Cardiac septum (tissue), 1 donor: ENCODE results near the gene MED26. TPM values are rescaled to one million over a fixed set of nuclear protein-coding genes. Genes with fewer than 3 reads are reported as not detected.
"Not testable (repeated sequence)": the region's sequence is repeated elsewhere in the genome, so short reads cannot be mapped to it uniquely, and the experiment has no call there.

Source experiments
- DNase-seq: peaks from one replicate; pipeline ENCODE4 v3.0.0-alpha.2; 2020; ENCODE audit warnings: low spot score
- intact Hi-C: fragments of 100-400 bp; cut with DNase I; formaldehyde crosslinking; loops from one replicate; pipeline ENCODE4 v1.14.0; 2022
- total RNA-seq: library from RNA; stranded (reverse); fragmentation: NEBNext Ultra II Directional; extraction: Animal tissue kit (Norgen Biotek cat#: 25700); gene quantifications from one replicate; pipeline ENCODE4 v1.2.1, GENCODE V29; 2021
- donor health status: DM: no; HTN: no; CAD: no.

Gene MED26
- total RNA-seq, 1 donor from 2014 or later: 4.3 TPM

GRCh38 chr19:16651421-16652188 lies 23.6 kb upstream of the MED26 start:
- intact Hi-C loops, DNase-seq: not testable (repeated sequence)

- intact Hi-C loops: no loop called here
- no peak for DNase-seq
These were observed 22.8 kb upstream of the MED26 start for GRCh38 chr19:16650821-16651220.

GRCh38 chr19:16649734-16650133 lies 21.7 kb upstream of the MED26 start:
- no peak for DNase-seq
- intact Hi-C loops: no loop called here

- intact Hi-C loops: no loop called here
- no peak for DNase-seq
These were observed 17.1 kb upstream of the MED26 start for GRCh38 chr19:16645140-16645539.

- intact Hi-C loops: no loop called here
- DNase-seq: no peak
These were observed 13.7 kb upstream of the MED26 start for GRCh38 chr19:16641695-16642094.

- DNase-seq: no peak
- intact Hi-C loops: no loop called here
These were observed 12.9 kb upstream of the MED26 start for GRCh38 chr19:16640951-16641350.

GRCh38 chr19:16638666-16639065 lies 10.7 kb upstream of the MED26 start:
- intact Hi-C loops: no loop called here

GRCh38 chr19:16637535-16637934 lies 9.5 kb upstream of the MED26 start:
- DNase-seq: no peak

More at GRCh38 chr19:16638666-16639065, 10.7 kb upstream of the MED26 start:
- DNase-seq: no peak

GRCh38 chr19:16631465-16631864 lies 3.5 kb upstream of the MED26 start:
- intact Hi-C loops: no loop called here
- no peak for DNase-seq

More at GRCh38 chr19:16637535-16637934, 9.5 kb upstream of the MED26 start:
- intact Hi-C loops: no loop called here

- no peak for DNase-seq
- intact Hi-C loops: loop anchor here (1.0 to 5.0 kb wide), 3 partner anchors 42 to 87 kb away; partner anchors contain the start of genes CHERP and SLC35E1
These were observed 1.1 kb upstream of the MED26 start for GRCh38 chr19:16628984-16629691.

GRCh38 chr19:16627928-16628182 lies 149 bp downstream of the MED26 start:
- intact Hi-C loops: loop anchor here (1.0 to 5.0 kb wide), 3 partner anchors 41 to 86 kb away; partner anchors contain the start of genes CHERP and SLC35E1
- no peak for DNase-seq

- intact Hi-C loops: loop anchor here (5.0 kb wide), 1 partner anchor 40 kb away; no protein-coding TSS in a partner anchor
- no peak for DNase-seq
These were observed 644 bp downstream of the MED26 start for GRCh38 chr19:16627193-16627927.

- intact Hi-C loops: loop anchor here (5.0 kb wide), 1 partner anchor 39 kb away; no protein-coding TSS in a partner anchor
- DNase-seq: no peak
These were observed 1.2 kb downstream of the MED26 start for GRCh38 chr19:16626796-16627192.

GRCh38 chr19:16625163-16625958 lies 2.6 kb downstream of the MED26 start:
- intact Hi-C loops: loop anchor here (5.0 kb wide), 1 partner anchor 38 kb away; no protein-coding TSS in a partner anchor
- no peak for DNase-seq

GRCh38 chr19:16624236-16624635 lies 3.8 kb downstream of the MED26 start:
- intact Hi-C loops: no loop called here

GRCh38 chr19:16623576-16623975 lies 4.4 kb downstream of the MED26 start:
- intact Hi-C loops: no loop called here
- no peak for DNase-seq

More at GRCh38 chr19:16624236-16624635, 3.8 kb downstream of the MED26 start:
- DNase-seq: no peak

- DNase-seq: no peak
- intact Hi-C loops: no loop called here
These were observed 4.9 kb downstream of the MED26 start for GRCh38 chr19:16623066-16623465.

- intact Hi-C loops: no loop called here
- no peak for DNase-seq
These were observed 6.7 kb downstream of the MED26 start for GRCh38 chr19:16621165-16621800.

GRCh38 chr19:16620584-16620983 lies 7.4 kb downstream of the MED26 start:
- no peak for DNase-seq
- intact Hi-C loops: no loop called here
